Measurements from ENCODE around the gene NDUFS2. TPM values are rescaled to one million over a fixed set of nuclear protein-coding genes. Genes with fewer than 3 reads are reported as not detected.

Gene NDUFS2
- total RNA-seq, 4 donors from 2014 or later = 206 to 260 (median 226) TPM

GRCh38 chr1:161216945-161217712 is 15.0 kb downstream of the NDUFS2 start:
- no peaks in the 10 kb centered on the region for H3K27me3 ChIP-seq
- H3K9me3 ChIP-seq = no peaks in the 10 kb centered on the region
- DNase-seq (peak in 1 of 2 donors; percentile 37), ATAC-seq (peak; percentile 74 to 77)
- peaks cover 0 to 27% of the 10 kb centered on the region in 2 donors for H3K36me3 ChIP-seq
- H3K4me1 ChIP-seq = no peaks in the 10 kb centered on the region
- intact Hi-C loops (cut with DNase I; ENCODE audit: low total_unique reads) (no loop called here), in situ Hi-C loops (cut with MboI; ENCODE audit: low sequenced_read_pairs in 4 of 4) (loop anchor here in 2 of 4 donors (25.0 kb wide), 1 partner anchor 520 kb away; the partner anchor contains the start of gene DUSP12 (in 2 of the 2))
- TF ChIP-seq, protein P1, sequence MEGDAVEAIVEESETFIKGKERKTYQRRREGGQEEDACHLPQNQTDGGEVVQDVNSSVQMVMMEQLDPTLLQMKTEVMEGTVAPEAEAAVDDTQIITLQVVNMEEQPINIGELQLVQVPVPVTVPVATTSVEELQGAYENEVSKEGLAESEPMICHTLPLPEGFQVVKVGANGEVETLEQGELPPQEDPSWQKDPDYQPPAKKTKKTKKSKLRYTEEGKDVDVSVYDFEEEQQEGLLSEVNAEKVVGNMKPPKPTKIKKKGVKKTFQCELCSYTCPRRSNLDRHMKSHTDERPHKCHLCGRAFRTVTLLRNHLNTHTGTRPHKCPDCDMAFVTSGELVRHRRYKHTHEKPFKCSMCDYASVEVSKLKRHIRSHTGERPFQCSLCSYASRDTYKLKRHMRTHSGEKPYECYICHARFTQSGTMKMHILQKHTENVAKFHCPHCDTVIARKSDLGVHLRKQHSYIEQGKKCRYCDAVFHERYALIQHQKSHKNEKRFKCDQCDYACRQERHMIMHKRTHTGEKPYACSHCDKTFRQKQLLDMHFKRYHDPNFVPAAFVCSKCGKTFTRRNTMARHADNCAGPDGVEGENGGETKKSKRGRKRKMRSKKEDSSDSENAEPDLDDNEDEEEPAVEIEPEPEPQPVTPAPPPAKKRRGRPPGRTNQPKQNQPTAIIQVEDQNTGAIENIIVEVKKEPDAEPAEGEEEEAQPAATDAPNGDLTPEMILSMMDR (IDR thresholded peaks at IDR 0.05 in 4 of 5, conservative IDR thresholded peaks at IDR 0.05 in 1 of 5) = no peak
- TF ChIP-seq POLR2A (IDR thresholded peaks at IDR 0.05) = peak; percentile 19 to 44
- H3K4me3 ChIP-seq = peak overlapping the region in 1 of 4 donors; percentile 19
- peak overlapping the region; percentile 56 to 77 (median 62) for H3K27ac ChIP-seq

DNA sequence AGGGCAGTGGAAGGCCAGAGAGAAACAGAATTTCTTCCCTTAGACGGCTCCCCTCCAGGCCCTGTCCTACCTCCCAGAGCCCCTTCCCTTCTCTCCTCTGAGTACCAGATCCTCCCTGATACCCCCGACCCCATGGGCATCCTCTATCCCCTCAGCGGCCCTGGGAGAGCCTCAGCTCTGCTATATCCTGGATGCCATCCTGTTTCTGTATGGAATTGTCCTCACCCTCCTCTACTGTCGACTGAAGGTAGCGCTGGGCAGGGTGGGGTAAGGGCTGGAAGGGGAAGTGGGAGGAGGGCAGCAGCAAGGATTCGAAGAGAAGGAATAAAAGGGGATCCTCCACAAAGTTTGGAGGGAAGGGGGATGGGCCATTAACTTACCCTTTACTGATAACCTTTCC is 15.7 kb downstream of the NDUFS2 start:
- peak overlapping the region in 1 of 4 donors; percentile 19 for H3K4me3 ChIP-seq
- intact Hi-C loops (cut with DNase I; ENCODE audit: low total_unique reads) (no loop called here), in situ Hi-C loops (cut with MboI; ENCODE audit: low sequenced_read_pairs in 4 of 4) (loop anchor here in 2 of 4 donors (25.0 kb wide), 1 partner anchor 519 kb away; the partner anchor contains the start of gene DUSP12 (in 2 of the 2))
- no peaks in the 10 kb centered on the region for H3K27me3 ChIP-seq
- no peak for DNase-seq
- no peak for ATAC-seq
- H3K9me3 ChIP-seq = no peaks in the 10 kb centered on the region
- peak overlapping the region in 3 of 4 donors; percentile 5 to 59 (median 54) for H3K27ac ChIP-seq
- H3K36me3 ChIP-seq = peaks cover 0 to 20% of the 10 kb centered on the region in 2 donors
- no peaks in the 10 kb centered on the region for H3K4me1 ChIP-seq
- TF ChIP-seq, protein P1 (IDR thresholded peaks at IDR 0.05 in 4 of 5, conservative IDR thresholded peaks at IDR 0.05 in 1 of 5) = no peak
- TF ChIP-seq POLR2A (IDR thresholded peaks at IDR 0.05) = no peak

DNA sequence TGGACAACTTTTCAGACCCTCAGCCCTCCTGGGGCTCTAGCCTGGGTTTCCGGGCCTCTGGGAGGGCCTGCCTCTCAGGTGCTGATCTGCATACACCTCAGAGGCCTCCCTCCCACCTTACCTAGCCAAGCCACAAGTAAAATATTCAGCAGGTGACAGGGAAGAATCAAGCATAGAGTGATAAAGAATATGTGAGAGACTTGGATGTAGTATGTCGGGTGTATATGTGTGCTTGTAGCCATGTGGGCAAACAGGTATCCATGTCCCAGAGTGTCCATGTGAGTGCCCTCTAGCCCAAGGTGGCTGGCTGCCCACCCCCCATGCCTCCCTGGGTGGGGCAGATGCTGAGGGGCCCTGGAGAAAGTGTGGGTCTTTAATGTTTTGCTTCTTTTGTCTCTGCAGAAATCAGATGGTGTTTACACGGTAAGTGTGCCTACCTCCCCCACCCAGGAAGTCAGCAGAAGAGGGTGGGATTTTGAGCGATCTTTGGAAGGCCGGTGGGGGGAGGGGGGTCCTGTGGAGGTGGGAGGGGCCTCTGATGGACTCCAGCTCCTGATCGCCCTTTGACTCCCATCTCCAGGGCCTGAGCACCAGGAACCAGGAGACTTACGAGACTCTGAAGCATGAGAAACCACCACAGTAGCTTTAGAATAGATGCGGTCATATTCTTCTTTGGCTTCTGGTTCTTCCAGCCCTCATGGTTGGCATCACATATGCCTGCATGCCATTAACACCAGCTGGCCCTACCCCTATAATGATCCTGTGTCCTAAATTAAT is 16.3 kb downstream of the NDUFS2 start:
- Histone ChIP-seq H3K36me3 (peaks cover 0 to 13% of the 10 kb centered on the region in 2 donors), H3K27me3 (no peaks in the 10 kb centered on the region), H3K4me3 (no peak overlapping the region), H3K4me1 (no peaks in the 10 kb centered on the region), H3K9me3 (no peaks in the 10 kb centered on the region), H3K27ac (peak overlapping the region in 1 of 4 donors; percentile 59)
- DNase-seq (no peak), ATAC-seq (no peak)
- TF ChIP-seq, protein P1 (IDR thresholded peaks at IDR 0.05 in 4 of 5, conservative IDR thresholded peaks at IDR 0.05 in 1 of 5) = no peak
- no peak for TF ChIP-seq POLR2A (IDR thresholded peaks at IDR 0.05)
- intact Hi-C loops (cut with DNase I; ENCODE audit: low total_unique reads) = no loop called here
- in situ Hi-C loops (cut with MboI; ENCODE audit: low sequenced_read_pairs in 4 of 4) = loop anchor here in 2 of 4 donors (25.0 kb wide), 1 partner anchor 519 kb away; the partner anchor contains the start of gene DUSP12 (in 2 of the 2)

DNA sequence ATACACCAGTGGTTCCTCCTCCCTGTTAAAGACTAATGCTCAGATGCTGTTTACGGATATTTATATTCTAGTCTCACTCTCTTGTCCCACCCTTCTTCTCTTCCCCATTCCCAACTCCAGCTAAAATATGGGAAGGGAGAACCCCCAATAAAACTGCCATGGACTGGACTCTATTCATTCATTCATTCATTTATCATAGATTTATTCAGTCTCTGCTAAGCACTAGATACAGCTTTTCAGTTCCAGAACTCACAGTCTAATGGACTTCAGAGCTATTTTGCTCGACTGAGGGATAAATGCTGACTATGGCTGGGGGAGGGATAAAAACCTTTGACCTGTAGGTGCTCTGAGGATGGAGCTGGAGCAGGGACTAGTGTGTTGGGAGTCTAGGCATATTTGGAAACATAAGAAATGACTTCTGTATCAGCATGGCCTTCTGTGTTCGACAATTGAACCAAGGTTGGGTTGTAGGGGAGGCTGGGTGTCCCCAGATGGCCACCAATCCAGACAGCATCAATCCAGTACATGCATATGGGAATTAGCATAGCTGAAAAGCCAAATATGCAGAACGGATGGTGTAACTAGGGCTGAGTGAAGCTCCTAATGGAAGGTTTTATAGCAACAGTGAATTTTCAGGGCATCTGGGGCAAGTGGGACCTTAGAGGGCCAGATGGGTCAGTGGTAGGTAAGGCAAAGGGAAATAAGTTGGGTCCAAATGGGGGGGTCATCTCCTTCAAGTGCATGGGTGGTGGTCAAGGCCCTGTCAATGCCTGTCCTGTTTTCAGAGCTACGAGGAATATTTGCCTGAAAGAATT is 17.1 kb downstream of the NDUFS2 start:
- Histone ChIP-seq H3K36me3 (peaks cover 0 to 5% of the 10 kb centered on the region in 2 donors), H3K4me1 (no peaks in the 10 kb centered on the region), H3K9me3 (no peaks in the 10 kb centered on the region), H3K4me3 (no peak overlapping the region), H3K27ac (no peak overlapping the region), H3K27me3 (no peaks in the 10 kb centered on the region)
- no peak for TF ChIP-seq POLR2A (IDR thresholded peaks at IDR 0.05)
- TF ChIP-seq, protein P1 (IDR thresholded peaks at IDR 0.05 in 4 of 5, conservative IDR thresholded peaks at IDR 0.05 in 1 of 5) = no peak
- no peak for ATAC-seq
- intact Hi-C loops (cut with DNase I; ENCODE audit: low total_unique reads) (no loop called here), in situ Hi-C loops (cut with MboI; ENCODE audit: low sequenced_read_pairs in 4 of 4) (loop anchor here in 2 of 4 donors (25.0 kb wide), 1 partner anchor 518 kb away; the partner anchor contains the start of gene DUSP12 (in 2 of the 2))
- DNase-seq = no peak

All from gastrocnemius medialis (tissue), 4 donors.